Caco-2 (cell line): ENCODE results near the gene USP25. TPM values are rescaled to one million over a fixed set of nuclear protein-coding genes. Genes with fewer than 3 reads are reported as not detected.

Source experiments
- BruUV-seq: library from RNA; stranded (reverse); fragments of 400-500 nt; replicated peaks from 2 replicates; lab custom pipeline; 2021; lab: Mats Ljungman, UMichigan
- CTCF ChIA-PET: fragments of 300-600 bp; sonication (Branson Sonifier 250); formaldehyde crosslinking; loops from one replicate; lab custom pipeline; 2022; ENCODE audit warnings: antibody characterized with exemption; lab: Charles Lee
- POLR2A ChIA-PET: fragments of 300-600 bp; sonication (Branson Sonifier 250); formaldehyde crosslinking; loops from one replicate; lab custom pipeline; 2022; ENCODE audit warnings: antibody characterized with exemption; lab: Charles Lee
- DNase-seq, 2 experiments: peaks; one replicate each; pipeline versions ENCODE4 v3.0.0 to v3.0.0-alpha.2; 2020 to 2022
- H3K27me3 ChIP-seq: replicated peaks from 2 replicates; pipeline ENCODE4 v1.6.0; 2011; ENCODE audit warnings: low read length; ENCODE audit not compliant: control insufficient read depth, insufficient read depth
- H3K36me3 ChIP-seq: 2 replicates; pipeline ENCODE4 v1.5.1; 2011; ENCODE audit warnings: low read length; ENCODE audit not compliant: control insufficient read depth, insufficient read depth
- H3K4me1 ChIP-seq: fragments of 250-450 bp; sonication (Bioruptor Pico); 2 replicates; pipeline ENCODE4 v1.5.1; 2020; ENCODE audit warnings: mild to moderate bottlenecking
- H3K4me3 ChIP-seq: 2 replicates; pipeline ENCODE4 v1.5.1; 2011; ENCODE audit warnings: low read depth, mild to moderate bottlenecking, control low read depth, low read length
- H3K9me3 ChIP-seq: fragments of 250-450 bp; sonication (Bioruptor Pico); 2 replicates; pipeline ENCODE4 v1.5.1; 2020; ENCODE audit warnings: mild to moderate bottlenecking, moderate library complexity
- H3K27ac Mint-ChIP-seq: one replicate; pipeline ENCODE4 v1.8.0; 2022; ENCODE audit warnings: mixed read lengths; ENCODE audit not compliant: unreplicated experiment
- H3K27me3 Mint-ChIP-seq: one replicate; pipeline ENCODE4 v1.8.0; 2022; ENCODE audit warnings: mixed read lengths; ENCODE audit not compliant: insufficient read depth, unreplicated experiment
- H3K36me3 Mint-ChIP-seq: one replicate; pipeline ENCODE4 v1.8.0; 2022; ENCODE audit warnings: mild to moderate bottlenecking, mixed read lengths; ENCODE audit not compliant: insufficient read depth, unreplicated experiment
- H3K4me1 Mint-ChIP-seq: one replicate; pipeline ENCODE4 v1.8.0; 2022; ENCODE audit warnings: low read depth, mixed read lengths; ENCODE audit not compliant: unreplicated experiment
- H3K4me3 Mint-ChIP-seq: one replicate; pipeline ENCODE4 v1.8.0; 2022; ENCODE audit warnings: mild to moderate bottlenecking, moderate library complexity, mixed read lengths; ENCODE audit not compliant: unreplicated experiment
- H3K9me3 Mint-ChIP-seq: one replicate; pipeline ENCODE4 v1.8.0; 2022; ENCODE audit warnings: mixed read lengths; ENCODE audit not compliant: unreplicated experiment
- intact Hi-C: fragments of 100-400 bp; cut with micrococcal nuclease; formaldehyde crosslinking; loops from one replicate; pipeline ENCODE4 v1.10.0; 2022; ENCODE audit not compliant: unreplicated experiment
- total RNA-seq: library from RNA; stranded (reverse); gene quantifications from 2 replicates; pipeline ENCODE4 v1.2.3, GENCODE V29; 2022
- TF ChIP-seq, protein P1 (sequence below), 2 experiments: fragments of 200-600 bp in 1 of 2; IDR thresholded peaks; 1 replicate in 1 of 2; 2 replicates in 1 of 2; pipeline versions ENCODE4 v1.5.1 to v1.8.0; 2011 to 2022; ENCODE audit warnings: antibody characterized with exemption in 1 of 2, control low read depth in 1 of 2, inconsistent platforms in 1 of 2, low read depth in 1 of 2, low read length in 1 of 2, mild to moderate bottlenecking in 1 of 2, moderate library complexity in 1 of 2; ENCODE audit not compliant: insufficient read depth in 1 of 2, severe bottlenecking in 1 of 2, unreplicated experiment in 1 of 2

USP25 gene
- total RNA-seq, 1 experiment from 2014 or later: 44.3 TPM

DNA sequence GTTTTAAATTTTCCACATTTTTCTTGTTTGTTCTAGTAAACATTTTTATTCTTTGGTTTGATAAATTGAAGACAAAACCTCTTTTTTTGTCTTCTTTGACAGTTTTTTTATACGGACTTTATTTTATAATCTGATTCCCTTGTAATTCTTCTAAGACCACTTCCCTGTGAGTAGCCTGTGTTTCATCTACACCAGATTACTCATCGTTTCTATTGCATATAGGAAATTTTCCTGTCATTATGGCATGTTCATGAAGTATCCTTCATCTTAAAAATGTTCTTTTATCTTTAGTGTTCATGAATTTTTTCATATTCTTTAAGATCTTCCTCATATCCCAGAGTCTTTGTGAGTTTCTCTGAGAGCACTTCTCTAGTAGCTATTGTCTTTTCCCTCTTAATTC, 109.8 kb downstream of the USP25 start:
- H3K4me3 ChIP-seq: no peak overlapping the region
- H3K4me1 Mint-ChIP-seq: no peaks in the 10 kb centered on the region
- H3K27ac Mint-ChIP-seq: no peak overlapping the region
- H3K36me3 ChIP-seq: no peaks in the 10 kb centered on the region
- no peaks in the 10 kb centered on the region for H3K36me3 Mint-ChIP-seq
- H3K4me1 ChIP-seq: no peaks in the 10 kb centered on the region
- ChIA-PET CTCF (no interaction called here), POLR2A (interaction anchor here (0.6 kb wide), 1 partner anchor 12 kb away, joined by 4 read pairs; no protein-coding TSS in a partner anchor)
- intact Hi-C loops: no loop called here
- no peak overlapping the region for H3K4me3 Mint-ChIP-seq
- no peak for DNase-seq
- BruUV-seq: no TSS peak
- no peaks in the 10 kb centered on the region for H3K9me3 Mint-ChIP-seq
- no peaks in the 10 kb centered on the region for H3K27me3 Mint-ChIP-seq
- TF ChIP-seq, protein P1, sequence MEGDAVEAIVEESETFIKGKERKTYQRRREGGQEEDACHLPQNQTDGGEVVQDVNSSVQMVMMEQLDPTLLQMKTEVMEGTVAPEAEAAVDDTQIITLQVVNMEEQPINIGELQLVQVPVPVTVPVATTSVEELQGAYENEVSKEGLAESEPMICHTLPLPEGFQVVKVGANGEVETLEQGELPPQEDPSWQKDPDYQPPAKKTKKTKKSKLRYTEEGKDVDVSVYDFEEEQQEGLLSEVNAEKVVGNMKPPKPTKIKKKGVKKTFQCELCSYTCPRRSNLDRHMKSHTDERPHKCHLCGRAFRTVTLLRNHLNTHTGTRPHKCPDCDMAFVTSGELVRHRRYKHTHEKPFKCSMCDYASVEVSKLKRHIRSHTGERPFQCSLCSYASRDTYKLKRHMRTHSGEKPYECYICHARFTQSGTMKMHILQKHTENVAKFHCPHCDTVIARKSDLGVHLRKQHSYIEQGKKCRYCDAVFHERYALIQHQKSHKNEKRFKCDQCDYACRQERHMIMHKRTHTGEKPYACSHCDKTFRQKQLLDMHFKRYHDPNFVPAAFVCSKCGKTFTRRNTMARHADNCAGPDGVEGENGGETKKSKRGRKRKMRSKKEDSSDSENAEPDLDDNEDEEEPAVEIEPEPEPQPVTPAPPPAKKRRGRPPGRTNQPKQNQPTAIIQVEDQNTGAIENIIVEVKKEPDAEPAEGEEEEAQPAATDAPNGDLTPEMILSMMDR (IDR thresholded peaks at IDR 0.05; ENCODE audit: insufficient read depth in 1 of 2, low read depth in 1 of 2, low read length in 1 of 2, severe bottlenecking in 1 of 2, unreplicated experiment in 1 of 2): no peak
- H3K9me3 ChIP-seq: no peaks in the 10 kb centered on the region
- H3K27me3 ChIP-seq: no peaks in the 10 kb centered on the region

DNA sequence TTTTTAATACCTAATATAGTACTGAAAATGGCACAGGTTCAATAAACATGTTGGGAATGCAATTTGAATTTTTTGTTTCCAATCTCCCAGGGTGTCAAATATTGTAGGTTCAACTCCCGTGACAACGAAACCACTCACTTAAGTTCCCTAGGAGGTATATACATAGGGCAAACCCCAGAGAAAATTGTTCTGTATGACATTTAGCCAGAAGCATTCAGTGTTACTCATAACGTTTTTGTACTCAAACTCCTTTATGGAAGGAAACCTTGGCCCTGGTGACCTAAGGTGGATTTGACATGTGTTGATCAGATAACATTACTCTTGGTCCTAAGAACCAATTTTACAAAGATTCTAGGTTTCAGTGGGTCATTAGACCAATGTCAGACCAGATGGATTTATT, 110.6 kb downstream of the USP25 start:
- no peaks in the 10 kb centered on the region for H3K4me1 Mint-ChIP-seq
- no peaks in the 10 kb centered on the region for H3K4me1 ChIP-seq
- TF ChIP-seq, protein P1 (IDR thresholded peaks at IDR 0.05; ENCODE audit: insufficient read depth in 1 of 2, low read depth in 1 of 2, low read length in 1 of 2, severe bottlenecking in 1 of 2, unreplicated experiment in 1 of 2): no peak
- H3K4me3 ChIP-seq: no peak overlapping the region
- DNase-seq: no peak
- H3K36me3 Mint-ChIP-seq: no peaks in the 10 kb centered on the region
- H3K27me3 Mint-ChIP-seq: no peaks in the 10 kb centered on the region
- H3K9me3 Mint-ChIP-seq: no peaks in the 10 kb centered on the region
- no peaks in the 10 kb centered on the region for H3K9me3 ChIP-seq
- H3K4me3 Mint-ChIP-seq: no peak overlapping the region
- H3K27me3 ChIP-seq: no peaks in the 10 kb centered on the region
- no peak overlapping the region for H3K27ac Mint-ChIP-seq
- intact Hi-C loops: no loop called here
- no peaks in the 10 kb centered on the region for H3K36me3 ChIP-seq
- no TSS peak for BruUV-seq
- POLR2A ChIA-PET: no interaction called here
- CTCF ChIA-PET: no interaction called here

DNA sequence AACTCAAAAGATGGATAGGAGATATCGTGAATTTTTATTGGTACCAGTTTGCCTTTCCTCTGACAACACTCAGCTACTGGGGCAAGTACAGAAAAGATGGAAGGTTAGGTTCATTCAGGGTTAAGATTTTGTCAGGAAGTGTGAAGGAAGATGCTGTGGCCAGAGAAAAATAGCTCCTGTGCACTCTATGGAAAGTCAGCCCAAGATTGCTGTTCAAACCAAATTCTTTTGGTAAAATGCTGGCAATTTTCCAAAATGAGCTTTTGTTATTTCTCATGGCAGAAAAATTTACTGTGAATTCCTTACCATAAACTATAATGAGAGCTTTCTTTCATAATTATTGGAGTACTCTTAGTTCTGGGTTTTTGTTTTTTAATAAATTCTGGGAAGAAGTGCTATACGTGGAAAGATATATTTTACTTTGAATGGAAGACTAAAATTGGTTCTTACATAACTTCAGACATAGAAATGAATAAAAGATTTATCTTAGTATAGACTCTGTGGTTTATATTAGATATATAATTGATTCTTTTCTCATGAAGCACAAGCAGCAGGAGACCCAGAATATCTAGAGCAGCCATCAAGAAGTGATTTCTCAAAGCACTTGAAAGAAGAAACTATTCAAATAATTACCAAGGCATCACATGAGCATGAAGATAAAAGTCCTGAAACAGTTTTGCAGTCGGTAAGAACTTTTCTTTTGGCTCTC, 112.2 kb downstream of the USP25 start:
- H3K36me3 ChIP-seq: no peaks in the 10 kb centered on the region
- no peak overlapping the region for H3K4me3 ChIP-seq
- H3K9me3 ChIP-seq: no peaks in the 10 kb centered on the region
- H3K27me3 ChIP-seq: no peaks in the 10 kb centered on the region
- no peaks in the 10 kb centered on the region for H3K27me3 Mint-ChIP-seq
- no peak overlapping the region for H3K27ac Mint-ChIP-seq
- ChIA-PET POLR2A (no interaction called here), CTCF (no interaction called here)
- no peaks in the 10 kb centered on the region for H3K4me1 ChIP-seq
- no peak for DNase-seq
- intact Hi-C loops: no loop called here
- no peak overlapping the region for H3K4me3 Mint-ChIP-seq
- no peaks in the 10 kb centered on the region for H3K4me1 Mint-ChIP-seq
- no TSS peak for BruUV-seq
- no peaks in the 10 kb centered on the region for H3K9me3 Mint-ChIP-seq
- TF ChIP-seq, protein P1 (IDR thresholded peaks at IDR 0.05; ENCODE audit: insufficient read depth in 1 of 2, low read depth in 1 of 2, low read length in 1 of 2, severe bottlenecking in 1 of 2, unreplicated experiment in 1 of 2): no peak
- peaks cover 6% of the 10 kb centered on the region for H3K36me3 Mint-ChIP-seq
